OCI-LY7 (cell line): ENCODE results near the gene NR2C2AP.
"Not testable (repeated sequence)": the region's sequence is repeated elsewhere in the genome, so short reads cannot be mapped to it uniquely, and the experiment has no call there.

Experiments
- CTCF ChIP-seq: fragments of 200-600 bp; sonication (generic); conservative IDR thresholded peaks from 2 replicates; pipeline ENCODE4 v1.5.1; 2014; ENCODE audit warnings: mild to moderate bottlenecking, antibody characterized with exemption, low read length, moderate library complexity, mixed read lengths
- EZH2phosphoT487 ChIP-seq: fragments of 200-600 bp; sonication (generic); IDR thresholded peaks from 2 replicates; pipeline ENCODE4 v1.6.1; 2018; ENCODE audit warnings: low read depth, borderline replicate concordance, mild to moderate bottlenecking, mixed run types, antibody characterized with exemption, low read length, moderate library complexity, mixed read lengths

- TF ChIP-seq CTCF, EZH2phosphoT487: not testable (repeated sequence)
These were observed 30.0 kb downstream of the NR2C2AP start for GRCh38 chr19:19173243-19173642.
